ENCODE measurements around the gene HTD2.
"Not testable (repeated sequence)": the region's sequence is repeated elsewhere in the genome, so short reads cannot be mapped to it uniquely, and the experiment has no call there.

The HTD2 gene

DNA sequence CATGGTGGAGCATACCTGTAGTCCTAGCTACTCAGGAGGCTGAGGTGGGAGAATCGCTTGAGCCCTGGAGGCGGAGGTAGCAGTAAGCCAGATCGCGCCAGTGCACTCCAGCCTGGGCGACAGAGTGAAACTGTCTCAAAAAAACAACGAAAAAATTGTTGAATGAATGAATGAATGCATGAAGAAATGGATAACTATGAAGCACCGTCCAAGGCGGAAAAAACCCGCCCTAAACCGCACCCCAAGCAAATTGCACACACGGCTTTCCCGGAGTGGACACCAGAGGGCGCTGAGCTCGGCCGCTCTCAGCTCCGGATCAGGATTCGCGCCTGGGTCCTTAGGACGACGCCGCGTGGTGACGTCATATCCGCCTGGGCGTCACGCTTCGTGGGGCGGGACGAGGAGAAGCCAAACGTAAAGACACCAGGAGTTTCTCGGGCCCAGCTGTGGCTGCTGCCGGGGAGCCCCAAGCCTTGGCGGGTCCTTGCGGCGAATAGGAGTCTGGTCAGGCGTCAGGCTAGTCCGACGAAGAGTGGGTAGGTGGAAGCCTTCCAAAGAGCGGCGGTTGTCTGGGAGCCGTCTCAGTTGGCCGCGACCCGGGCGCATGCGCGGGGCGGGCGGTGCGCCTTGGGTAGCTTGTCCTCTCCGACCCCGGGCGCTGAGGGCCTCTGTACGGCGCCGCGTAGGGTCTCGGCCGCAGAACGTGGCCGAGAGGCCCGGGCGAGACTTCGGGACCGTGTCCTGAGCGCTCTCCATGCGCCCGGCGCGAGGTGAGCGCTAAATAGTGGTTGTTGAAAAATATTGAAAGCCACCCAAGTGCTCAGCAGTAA, at the start of gene HTD2, which contains the start of gene RPP14:
Gene HTD2 (plus strand): TSS at position 639 of the 830 bp plus-strand sequence. CDS start 11,094 bp downstream, outside the sequence.
Gene RPP14 (plus strand): TSS at position 364 of the 830 bp plus-strand sequence. CDS start 4,085 bp downstream, outside the sequence.
- in situ Hi-C loops (cut with HindIII; ENCODE audit: low sequenced_read_pairs), result no loop called here
- TF ChIP-seq, protein P1, sequence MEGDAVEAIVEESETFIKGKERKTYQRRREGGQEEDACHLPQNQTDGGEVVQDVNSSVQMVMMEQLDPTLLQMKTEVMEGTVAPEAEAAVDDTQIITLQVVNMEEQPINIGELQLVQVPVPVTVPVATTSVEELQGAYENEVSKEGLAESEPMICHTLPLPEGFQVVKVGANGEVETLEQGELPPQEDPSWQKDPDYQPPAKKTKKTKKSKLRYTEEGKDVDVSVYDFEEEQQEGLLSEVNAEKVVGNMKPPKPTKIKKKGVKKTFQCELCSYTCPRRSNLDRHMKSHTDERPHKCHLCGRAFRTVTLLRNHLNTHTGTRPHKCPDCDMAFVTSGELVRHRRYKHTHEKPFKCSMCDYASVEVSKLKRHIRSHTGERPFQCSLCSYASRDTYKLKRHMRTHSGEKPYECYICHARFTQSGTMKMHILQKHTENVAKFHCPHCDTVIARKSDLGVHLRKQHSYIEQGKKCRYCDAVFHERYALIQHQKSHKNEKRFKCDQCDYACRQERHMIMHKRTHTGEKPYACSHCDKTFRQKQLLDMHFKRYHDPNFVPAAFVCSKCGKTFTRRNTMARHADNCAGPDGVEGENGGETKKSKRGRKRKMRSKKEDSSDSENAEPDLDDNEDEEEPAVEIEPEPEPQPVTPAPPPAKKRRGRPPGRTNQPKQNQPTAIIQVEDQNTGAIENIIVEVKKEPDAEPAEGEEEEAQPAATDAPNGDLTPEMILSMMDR (IDR thresholded peaks at IDR 0.05; ENCODE audit: low read depth, low read length), result peak; percentile 98
- peak within 1 kb of the TSS; percentile 76 for H3K4me3 ChIP-seq (ENCODE audit: low read depth, low read length)
- DNase-seq (ENCODE audit: low read depth, low spot score), result peak; percentile 98

DNA sequence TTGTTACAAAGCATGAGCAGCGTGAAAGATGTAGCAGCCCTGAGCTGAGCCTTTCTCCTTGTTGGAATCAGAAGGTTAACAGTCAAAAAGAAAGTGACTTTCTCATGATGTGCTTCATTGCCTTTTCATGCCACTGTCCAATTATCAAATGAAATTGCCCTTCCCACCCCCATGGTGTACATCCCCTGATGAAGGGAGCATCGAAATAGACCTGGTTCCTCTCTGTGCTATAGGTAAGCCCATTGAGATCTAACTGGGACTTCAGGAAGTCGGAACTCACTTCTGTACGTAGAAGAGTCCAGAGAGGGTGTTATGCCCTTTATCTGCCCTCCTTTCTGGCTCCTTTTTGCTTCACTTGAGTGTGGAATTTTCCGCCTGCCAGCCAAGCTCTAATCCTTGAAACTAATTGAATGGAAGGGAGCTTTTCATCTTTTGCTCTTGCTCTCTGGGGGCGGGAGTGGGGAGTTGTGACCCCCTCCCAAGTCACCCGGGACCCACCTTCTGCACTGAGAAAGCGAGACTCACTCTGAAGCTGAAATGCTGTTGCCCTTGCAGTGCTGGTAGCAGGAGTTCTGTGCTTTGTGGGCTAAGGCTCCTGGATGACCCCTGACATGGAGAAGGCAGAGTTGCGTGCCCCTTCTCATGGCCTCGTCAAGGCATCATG, 47.8 kb upstream of the HTD2 start:
- in situ Hi-C loops (cut with HindIII; ENCODE audit: low sequenced_read_pairs), result no loop called here
- no peak for DNase-seq (ENCODE audit: low read depth, low spot score)
- TF ChIP-seq, protein P1 (IDR thresholded peaks at IDR 0.05; ENCODE audit: low read depth, low read length), result no peak
- no peak overlapping the region for H3K4me3 ChIP-seq (ENCODE audit: low read depth, low read length)

DNA sequence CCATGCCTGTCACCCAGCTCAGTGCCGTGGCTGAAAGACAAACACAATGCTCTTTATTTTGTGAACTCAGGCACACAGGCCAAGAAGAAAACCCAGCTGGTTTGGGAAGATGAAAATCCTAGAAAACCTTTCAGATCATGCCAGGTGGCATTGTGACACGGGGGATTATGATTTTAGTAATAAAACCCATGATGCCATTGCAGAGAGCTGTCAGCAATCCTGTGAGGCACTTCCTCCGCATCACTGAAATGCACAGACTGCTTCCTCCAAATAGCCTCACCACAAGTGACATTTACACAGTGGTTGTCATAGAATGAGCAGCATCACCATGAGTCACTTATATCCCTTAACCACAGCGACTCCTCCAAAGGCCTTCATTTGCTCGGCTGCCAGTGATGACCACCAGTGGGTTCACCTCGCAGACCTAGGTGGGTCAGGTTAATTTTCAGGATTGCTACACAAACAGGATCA, 46.0 kb upstream of the HTD2 start:
- in situ Hi-C loops (cut with HindIII; ENCODE audit: low sequenced_read_pairs), result no loop called here

DNA sequence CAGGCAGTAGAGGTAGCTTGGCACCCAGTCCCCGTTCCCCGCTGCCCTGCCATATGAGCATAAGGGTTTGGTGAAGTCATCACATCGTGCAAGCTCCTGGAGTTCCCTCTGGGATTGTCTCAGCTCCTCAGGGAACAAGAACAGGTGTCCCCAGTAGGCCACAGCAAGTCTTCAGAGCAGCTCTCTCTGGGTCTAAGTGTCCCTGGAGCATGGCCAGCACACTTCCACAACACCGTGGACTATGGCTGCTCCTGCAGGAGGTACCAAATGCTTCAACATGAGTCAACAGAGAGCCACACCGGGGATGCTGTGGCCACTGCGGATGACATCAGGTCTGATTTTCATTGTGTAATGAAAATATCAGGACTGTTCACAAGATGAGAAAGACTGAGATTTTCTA, 45.6 kb upstream of the HTD2 start:
- in situ Hi-C loops (cut with HindIII; ENCODE audit: low sequenced_read_pairs), result no loop called here
- TF ChIP-seq, protein P1 (IDR thresholded peaks at IDR 0.05; ENCODE audit: low read depth, low read length), result no peak
- DNase-seq (ENCODE audit: low read depth, low spot score), result peak; percentile 76
- no peak overlapping the region for H3K4me3 ChIP-seq (ENCODE audit: low read depth, low read length)

More for the DNA sequence above, 46.0 kb upstream of the HTD2 start:
- no peak overlapping the region for H3K4me3 ChIP-seq (ENCODE audit: low read depth, low read length)
- TF ChIP-seq, protein P1 (IDR thresholded peaks at IDR 0.05; ENCODE audit: low read depth, low read length), result no peak
- DNase-seq (ENCODE audit: low read depth, low spot score), result peak; percentile 84

DNA sequence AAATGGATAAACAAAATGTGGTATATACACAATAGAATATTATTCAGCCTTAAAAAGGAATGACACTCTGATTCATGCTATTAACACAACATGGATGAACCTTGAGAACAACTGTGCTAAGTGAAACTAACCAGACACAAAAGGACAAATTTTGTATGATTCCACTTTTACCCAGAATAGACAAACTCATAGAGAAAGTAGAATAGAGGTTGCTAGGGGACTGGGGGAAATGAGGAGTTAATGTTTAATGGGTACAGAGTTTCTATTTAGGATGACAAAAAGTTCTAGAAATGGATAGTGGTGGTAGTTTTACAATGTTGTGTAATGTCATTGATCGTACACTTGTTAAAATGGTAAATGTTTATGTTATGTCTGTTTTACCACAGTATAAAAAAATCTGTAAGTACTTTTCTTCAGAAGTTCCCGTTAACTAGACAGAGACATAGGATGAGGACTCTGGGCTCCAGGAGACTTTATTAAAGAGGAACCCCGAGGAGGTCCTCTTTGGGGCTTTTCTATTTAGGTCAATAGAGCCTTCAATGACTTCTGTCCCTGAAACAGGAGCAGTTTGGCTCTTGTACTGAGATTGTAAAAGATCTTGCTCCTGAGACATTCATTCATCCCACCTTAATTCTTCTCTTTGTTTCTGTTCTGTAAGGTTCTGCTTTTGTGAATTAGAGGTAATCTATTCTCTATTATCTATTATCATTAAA, 44.2 kb upstream of the HTD2 start:
- no peak for DNase-seq (ENCODE audit: low read depth, low spot score)
- TF ChIP-seq, protein P1 (IDR thresholded peaks at IDR 0.05; ENCODE audit: low read depth, low read length), result no peak
- no peak overlapping the region for H3K4me3 ChIP-seq (ENCODE audit: low read depth, low read length)
- in situ Hi-C loops (cut with HindIII; ENCODE audit: low sequenced_read_pairs), result no loop called here

DNA sequence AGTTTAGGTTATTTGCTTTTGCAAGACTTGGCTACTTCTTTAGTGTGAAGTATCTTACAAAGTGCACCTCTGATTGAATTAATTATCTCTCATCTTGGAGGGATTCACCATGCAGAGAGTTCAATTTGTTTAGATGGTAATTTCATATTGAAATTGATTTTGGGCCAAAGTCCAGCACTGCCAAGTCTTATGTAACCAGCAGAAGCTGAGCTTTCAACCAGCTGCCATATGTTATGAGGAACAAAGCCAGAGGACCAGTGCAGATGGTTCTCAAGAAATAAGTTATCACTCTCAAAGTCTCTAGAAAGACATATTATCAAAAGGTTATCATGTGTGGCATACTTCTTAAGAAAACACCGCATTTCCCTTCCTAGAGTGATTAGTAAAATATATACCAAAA, 39.7 kb upstream of the HTD2 start:
- TF ChIP-seq, protein P1 (IDR thresholded peaks at IDR 0.05; ENCODE audit: low read depth, low read length), result no peak
- H3K4me3 ChIP-seq (ENCODE audit: low read depth, low read length), result no peak overlapping the region
- in situ Hi-C loops (cut with HindIII; ENCODE audit: low sequenced_read_pairs), result no loop called here
- no peak for DNase-seq (ENCODE audit: low read depth, low spot score)

DNA sequence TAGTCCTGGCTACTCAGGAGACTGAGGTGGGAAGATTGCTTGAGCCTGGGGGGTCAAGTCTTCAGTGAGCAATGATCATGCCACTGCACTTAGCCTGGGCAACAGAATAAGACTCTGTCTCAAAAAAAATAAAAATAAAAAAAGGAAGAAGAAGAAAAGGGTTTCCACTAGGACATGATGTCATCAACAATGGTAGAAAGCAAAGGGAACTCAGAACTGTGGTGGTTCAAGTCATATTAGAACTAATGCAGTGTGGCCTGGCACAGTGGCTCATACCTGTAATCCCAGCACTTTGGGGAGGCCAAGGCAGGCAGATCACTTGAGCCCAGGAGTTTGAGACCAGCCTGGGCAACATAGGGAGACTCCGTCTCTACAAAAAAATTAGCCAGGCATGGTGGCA, 38.8 kb upstream of the HTD2 start:
- in situ Hi-C loops (cut with HindIII; ENCODE audit: low sequenced_read_pairs); DNase-seq (ENCODE audit: low read depth, low spot score); H3K4me3 ChIP-seq (ENCODE audit: low read depth, low read length): not testable (repeated sequence)

Data from astrocyte of the spinal cord (primary cell).